SK-N-SH treated with all-trans-retinoic acid at 6 μM for 48 hours (cell line): ENCODE data around the gene PACC1.

Source experiments
- ARNTL ChIP-seq: fragments of 450-650 bp; formaldehyde crosslinking; IDR thresholded peaks from 2 replicates; pipeline ENCODE4 v1.5.0; 2020; ENCODE audit warnings: low read depth, mild to moderate bottlenecking, moderate library complexity, borderline replicate concordance
- CREB5 ChIP-seq: fragments of 250-450 bp; sonication (Bioruptor Pico); IDR thresholded peaks from 2 replicates; pipeline ENCODE4 v1.5.1; 2020; ENCODE audit warnings: low read depth, mild to moderate bottlenecking, moderate library complexity
- GLIS3 ChIP-seq: fragments of 250-450 bp; sonication (Bioruptor Pico); IDR thresholded peaks from 2 replicates; pipeline ENCODE4 v1.5.0; 2020; ENCODE audit warnings: mild to moderate bottlenecking, moderate library complexity
- POU6F1 ChIP-seq: fragments of 250-450 bp; sonication (Bioruptor Pico); IDR thresholded peaks from 2 replicates; pipeline ENCODE4 v1.8.0; 2021; ENCODE audit warnings: low read depth, mild to moderate bottlenecking, moderate library complexity, borderline replicate concordance
- PPARA ChIP-seq: fragments of 250-450 bp; sonication (Bioruptor Pico); IDR thresholded peaks from 2 replicates; pipeline ENCODE4 v1.5.0; 2020; ENCODE audit warnings: mild to moderate bottlenecking, borderline replicate concordance
- TCF4 ChIP-seq: fragments of 250-450 bp; sonication (Bioruptor Pico); IDR thresholded peaks from 2 replicates; pipeline ENCODE4 v1.8.0; 2021; ENCODE audit warnings: mild to moderate bottlenecking, moderate library complexity, borderline replicate concordance
- TSHZ2 ChIP-seq: fragments of 250-450 bp; sonication (Bioruptor Pico); IDR thresholded peaks from 2 replicates; pipeline ENCODE4 v1.5.0; 2020; ENCODE audit warnings: mild to moderate bottlenecking, moderate library complexity
- ZFP3 ChIP-seq: fragments of 250-450 bp; sonication (Bioruptor Pico); IDR thresholded peaks from 2 replicates; pipeline ENCODE4 v1.5.0; 2020; ENCODE audit warnings: mild to moderate bottlenecking, moderate library complexity
- ZFP30 ChIP-seq: fragments of 450-650 bp; formaldehyde crosslinking; IDR thresholded peaks from 2 replicates; pipeline ENCODE4 v1.5.0; 2022; ENCODE audit warnings: mild to moderate bottlenecking, moderate library complexity
- ZNF565 ChIP-seq: fragments of 450-650 bp; formaldehyde crosslinking; conservative IDR thresholded peaks from 2 replicates; pipeline ENCODE4 v1.5.0; 2020; ENCODE audit warnings: low read depth, mild to moderate bottlenecking, moderate library complexity
- ZNF8 ChIP-seq: fragments of 450-650 bp; formaldehyde crosslinking; IDR thresholded peaks from 2 replicates; pipeline ENCODE4 v1.5.0; 2020; ENCODE audit warnings: mild to moderate bottlenecking, moderate library complexity
- TF ChIP-seq, protein P1 (sequence below): fragments of 250-450 bp; sonication (Bioruptor Pico); IDR thresholded peaks from 2 replicates; pipeline ENCODE4 v1.5.1; 2021; ENCODE audit warnings: mild to moderate bottlenecking, moderate library complexity
- TF ChIP-seq, protein P2 (sequence below): fragments of 250-450 bp; sonication (Bioruptor Pico); IDR thresholded peaks from 2 replicates; pipeline ENCODE4 v1.8.0; 2020; ENCODE audit warnings: mild to moderate bottlenecking, moderate library complexity, borderline replicate concordance

- TF ChIP-seq ZFP3 = no peak
- no peak for TF ChIP-seq ARNTL
- TF ChIP-seq ZFP30 (CRISPR knock-in tag) = no peak
- TF ChIP-seq PPARA (CRISPR knock-in tag) = no peak
- TF ChIP-seq CREB5 (CRISPR knock-in tag) = no peak
- no peak for TF ChIP-seq GLIS3 (CRISPR knock-in tag)
- TF ChIP-seq POU6F1 (CRISPR knock-in tag) = no peak
- TF ChIP-seq, protein P1, sequence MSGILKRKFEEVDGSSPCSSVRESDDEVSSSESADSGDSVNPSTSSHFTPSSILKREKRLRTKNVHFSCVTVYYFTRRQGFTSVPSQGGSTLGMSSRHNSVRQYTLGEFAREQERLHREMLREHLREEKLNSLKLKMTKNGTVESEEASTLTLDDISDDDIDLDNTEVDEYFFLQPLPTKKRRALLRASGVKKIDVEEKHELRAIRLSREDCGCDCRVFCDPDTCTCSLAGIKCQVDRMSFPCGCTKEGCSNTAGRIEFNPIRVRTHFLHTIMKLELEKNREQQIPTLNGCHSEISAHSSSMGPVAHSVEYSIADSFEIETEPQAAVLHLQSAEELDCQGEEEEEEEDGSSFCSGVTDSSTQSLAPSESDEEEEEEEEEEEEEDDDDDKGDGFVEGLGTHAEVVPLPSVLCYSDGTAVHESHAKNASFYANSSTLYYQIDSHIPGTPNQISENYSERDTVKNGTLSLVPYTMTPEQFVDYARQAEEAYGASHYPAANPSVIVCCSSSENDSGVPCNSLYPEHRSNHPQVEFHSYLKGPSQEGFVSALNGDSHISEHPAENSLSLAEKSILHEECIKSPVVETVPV (CRISPR knock-in tag) = no peak
- no peak for TF ChIP-seq TCF4 (CRISPR knock-in tag)
- no peak for TF ChIP-seq TSHZ2
- TF ChIP-seq, protein P2, sequence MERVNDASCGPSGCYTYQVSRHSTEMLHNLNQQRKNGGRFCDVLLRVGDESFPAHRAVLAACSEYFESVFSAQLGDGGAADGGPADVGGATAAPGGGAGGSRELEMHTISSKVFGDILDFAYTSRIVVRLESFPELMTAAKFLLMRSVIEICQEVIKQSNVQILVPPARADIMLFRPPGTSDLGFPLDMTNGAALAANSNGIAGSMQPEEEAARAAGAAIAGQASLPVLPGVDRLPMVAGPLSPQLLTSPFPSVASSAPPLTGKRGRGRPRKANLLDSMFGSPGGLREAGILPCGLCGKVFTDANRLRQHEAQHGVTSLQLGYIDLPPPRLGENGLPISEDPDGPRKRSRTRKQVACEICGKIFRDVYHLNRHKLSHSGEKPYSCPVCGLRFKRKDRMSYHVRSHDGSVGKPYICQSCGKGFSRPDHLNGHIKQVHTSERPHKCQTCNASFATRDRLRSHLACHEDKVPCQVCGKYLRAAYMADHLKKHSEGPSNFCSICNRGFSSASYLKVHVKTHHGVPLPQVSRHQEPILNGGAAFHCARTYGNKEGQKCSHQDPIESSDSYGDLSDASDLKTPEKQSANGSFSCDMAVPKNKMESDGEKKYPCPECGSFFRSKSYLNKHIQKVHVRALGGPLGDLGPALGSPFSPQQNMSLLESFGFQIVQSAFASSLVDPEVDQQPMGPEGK (CRISPR knock-in tag) = no peak
- TF ChIP-seq ZNF8 (CRISPR knock-in tag) = no peak
- no peak for TF ChIP-seq ZNF565
Measured at GRCh38 chr1:212463565-212464285, 49.0 kb upstream of the PACC1 start.
